Glutamatergic neuron (in vitro differentiated cells): ENCODE measurements around the gene MED25. TPM values are rescaled to one million over a fixed set of nuclear protein-coding genes. Genes with fewer than 3 reads are reported as not detected.
A peak's percentile ranks its signal among the peaks of the same experiment; 100 is the strongest.

ENCODE experiments used
- DNase-seq: peaks from one replicate; pipeline ENCODE4 v3.0.0; 2022
- H3K27ac Mint-ChIP-seq: one replicate; pipeline ENCODE4 v1.8.0; 2020; ENCODE audit warnings: mild to moderate bottlenecking, mixed read lengths, inconsistent platforms; ENCODE audit not compliant: unreplicated experiment
- H3K27me3 Mint-ChIP-seq: one replicate; pipeline ENCODE4 v1.8.0; 2020; ENCODE audit warnings: mild to moderate bottlenecking, moderate library complexity, mixed read lengths, inconsistent platforms; ENCODE audit not compliant: unreplicated experiment
- H3K36me3 Mint-ChIP-seq: one replicate; pipeline ENCODE4 v1.8.0; 2020; ENCODE audit warnings: mild to moderate bottlenecking, mixed read lengths, inconsistent platforms; ENCODE audit not compliant: unreplicated experiment
- H3K4me1 Mint-ChIP-seq: one replicate; pipeline ENCODE4 v1.8.0; 2020; ENCODE audit warnings: mild to moderate bottlenecking, low read depth, mixed read lengths, inconsistent platforms; ENCODE audit not compliant: unreplicated experiment
- H3K4me3 Mint-ChIP-seq: one replicate; pipeline ENCODE4 v1.8.0; 2020; ENCODE audit warnings: mild to moderate bottlenecking, mixed read lengths, inconsistent platforms; ENCODE audit not compliant: unreplicated experiment
- H3K9me3 Mint-ChIP-seq: one replicate; pipeline ENCODE4 v1.8.0; 2020; ENCODE audit warnings: mild to moderate bottlenecking, moderate library complexity, mixed read lengths, inconsistent platforms; ENCODE audit not compliant: unreplicated experiment
- CTCF ChIP-seq: fragments of 200-600 bp; sonication (generic); IDR thresholded peaks from one replicate; pipeline ENCODE4 v1.5.0; 2021; ENCODE audit not compliant: partially characterized antibody, unreplicated experiment
- total RNA-seq: library from RNA; stranded (reverse); fragmentation: NEBNext Ultra II Directional; extraction: Animal tissue kit (Norgen Biotek cat#: 25700); gene quantifications from one replicate; pipeline ENCODE4 v1.2.1, GENCODE V29; 2021; ENCODE audit not compliant: unreplicated experiment

MED25 gene
- total RNA-seq, 1 donor from 2014 or later: 51.0 TPM

- H3K27me3 Mint-ChIP-seq: peaks cover 10% of the 10 kb centered on the region
- H3K9me3 Mint-ChIP-seq: peaks cover 14% of the 10 kb centered on the region
- no peak overlapping the region for H3K27ac Mint-ChIP-seq
- no peak for DNase-seq
- no peak for TF ChIP-seq CTCF
- H3K36me3 Mint-ChIP-seq: peaks cover 5% of the 10 kb centered on the region
- no peak overlapping the region for H3K4me3 Mint-ChIP-seq
- peaks cover 15% of the 10 kb centered on the region for H3K4me1 Mint-ChIP-seq
Measured at GRCh38 chr19:49847731-49848696, 29.9 kb downstream of the MED25 start.

GRCh38 chr19:49848938-49849337 lies 30.8 kb downstream of the MED25 start:
- no peak for TF ChIP-seq CTCF
- Mint-ChIP-seq H3K9me3 (peaks cover 16% of the 10 kb centered on the region), H3K4me1 (peaks cover 17% of the 10 kb centered on the region), H3K27me3 (peaks cover 10% of the 10 kb centered on the region), H3K36me3 (peaks cover 5% of the 10 kb centered on the region), H3K4me3 (peak overlapping the region; percentile 80), H3K27ac (no peak overlapping the region)
- DNase-seq: no peak

GRCh38 chr19:49849433-49850220 lies 31.5 kb downstream of the MED25 start:
- Mint-ChIP-seq H3K9me3 (peaks cover 16% of the 10 kb centered on the region), H3K27me3 (peaks cover 10% of the 10 kb centered on the region), H3K4me3 (peak overlapping the region; percentile 92), H3K36me3 (peaks cover 5% of the 10 kb centered on the region), H3K4me1 (peaks cover 17% of the 10 kb centered on the region), H3K27ac (peak overlapping the region; percentile 44)
- no peak for DNase-seq
- TF ChIP-seq CTCF: no peak

GRCh38 chr19:49850221-49850486 lies 32.1 kb downstream of the MED25 start:
- Mint-ChIP-seq H3K4me3 (peak overlapping the region; percentile 92), H3K27ac (peak overlapping the region; percentile 44), H3K9me3 (peaks cover 16% of the 10 kb centered on the region), H3K4me1 (peaks cover 17% of the 10 kb centered on the region), H3K36me3 (peaks cover 5% of the 10 kb centered on the region), H3K27me3 (peaks cover 10% of the 10 kb centered on the region)
- no peak for DNase-seq
- TF ChIP-seq CTCF: no peak
